ENCODE measurements around the gene SSNA1.

SSNA1 gene

DNA sequence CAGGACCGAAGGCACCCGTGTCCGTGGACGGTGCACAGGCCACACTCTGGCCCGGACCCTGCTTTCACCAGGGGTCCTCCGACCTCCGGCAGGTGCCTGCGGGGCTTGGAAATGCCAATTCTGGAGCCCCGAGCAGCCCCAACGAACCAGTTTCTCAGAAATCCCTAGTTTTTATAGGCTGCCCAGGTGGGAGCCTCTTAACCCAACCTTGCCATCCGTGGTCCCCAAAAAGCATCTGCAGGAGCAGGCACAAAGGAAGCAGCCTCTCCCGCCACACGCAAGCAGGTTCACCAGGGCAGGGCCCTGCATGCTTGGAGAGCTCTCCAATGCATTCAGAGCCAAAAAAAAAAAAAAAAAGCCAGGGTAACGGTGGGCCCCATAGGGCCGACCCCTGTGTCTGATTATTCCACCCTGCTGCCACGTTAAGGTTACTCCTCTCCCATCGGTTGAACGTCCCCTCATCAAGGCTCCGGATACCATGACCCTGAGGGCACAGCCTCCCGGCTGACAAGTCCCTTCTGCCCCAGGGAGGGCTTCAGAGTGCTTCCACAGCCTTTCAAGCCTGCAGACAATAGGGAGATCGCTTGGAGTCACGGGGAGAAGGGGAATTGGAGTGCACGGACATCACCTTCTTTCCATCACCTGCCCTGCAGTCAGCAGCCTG, 12.9 kb downstream of the SSNA1 start:
- no peak for DNase-seq

DNA sequence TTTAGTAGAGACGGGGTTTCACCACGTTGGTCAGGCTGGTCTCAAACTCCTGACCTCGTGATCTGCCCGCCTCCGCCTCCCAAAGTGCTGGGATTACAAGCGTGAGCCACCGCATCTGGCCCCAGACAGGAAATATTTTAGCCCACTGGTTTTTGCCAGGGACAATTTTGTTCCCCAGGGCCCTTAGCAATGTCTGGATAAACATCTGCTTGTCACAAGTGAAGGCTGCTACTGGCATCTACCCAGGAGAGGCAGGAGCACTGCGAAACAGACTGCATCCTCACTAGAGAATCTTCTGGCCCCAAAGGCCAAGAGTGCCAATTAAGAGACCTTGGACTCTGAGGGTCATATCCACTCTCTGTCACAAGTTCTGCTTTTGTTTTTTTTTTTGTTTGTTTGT, 14.5 kb downstream of the SSNA1 start:
- DNase-seq: no peak

DNA sequence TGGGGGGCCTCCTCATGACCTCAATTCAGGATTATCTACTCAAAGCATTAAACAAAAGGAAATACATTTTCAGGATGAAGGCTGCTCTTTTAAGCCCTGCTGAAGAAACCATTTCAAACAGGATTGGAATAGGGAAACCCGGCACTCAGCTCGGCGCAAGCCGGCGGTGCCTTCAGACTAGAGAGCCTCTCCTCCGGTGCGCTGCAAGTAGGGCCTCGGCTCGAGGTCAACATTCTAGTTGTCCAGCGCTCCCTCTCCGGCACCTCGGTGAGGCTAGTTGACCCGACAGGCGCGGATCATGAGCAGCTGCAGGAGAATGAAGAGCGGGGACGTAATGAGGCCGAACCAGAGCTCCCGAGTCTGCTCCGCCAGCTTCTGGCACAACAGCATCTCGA, 16.3 kb downstream of the SSNA1 start:
- no peak for DNase-seq

DNA sequence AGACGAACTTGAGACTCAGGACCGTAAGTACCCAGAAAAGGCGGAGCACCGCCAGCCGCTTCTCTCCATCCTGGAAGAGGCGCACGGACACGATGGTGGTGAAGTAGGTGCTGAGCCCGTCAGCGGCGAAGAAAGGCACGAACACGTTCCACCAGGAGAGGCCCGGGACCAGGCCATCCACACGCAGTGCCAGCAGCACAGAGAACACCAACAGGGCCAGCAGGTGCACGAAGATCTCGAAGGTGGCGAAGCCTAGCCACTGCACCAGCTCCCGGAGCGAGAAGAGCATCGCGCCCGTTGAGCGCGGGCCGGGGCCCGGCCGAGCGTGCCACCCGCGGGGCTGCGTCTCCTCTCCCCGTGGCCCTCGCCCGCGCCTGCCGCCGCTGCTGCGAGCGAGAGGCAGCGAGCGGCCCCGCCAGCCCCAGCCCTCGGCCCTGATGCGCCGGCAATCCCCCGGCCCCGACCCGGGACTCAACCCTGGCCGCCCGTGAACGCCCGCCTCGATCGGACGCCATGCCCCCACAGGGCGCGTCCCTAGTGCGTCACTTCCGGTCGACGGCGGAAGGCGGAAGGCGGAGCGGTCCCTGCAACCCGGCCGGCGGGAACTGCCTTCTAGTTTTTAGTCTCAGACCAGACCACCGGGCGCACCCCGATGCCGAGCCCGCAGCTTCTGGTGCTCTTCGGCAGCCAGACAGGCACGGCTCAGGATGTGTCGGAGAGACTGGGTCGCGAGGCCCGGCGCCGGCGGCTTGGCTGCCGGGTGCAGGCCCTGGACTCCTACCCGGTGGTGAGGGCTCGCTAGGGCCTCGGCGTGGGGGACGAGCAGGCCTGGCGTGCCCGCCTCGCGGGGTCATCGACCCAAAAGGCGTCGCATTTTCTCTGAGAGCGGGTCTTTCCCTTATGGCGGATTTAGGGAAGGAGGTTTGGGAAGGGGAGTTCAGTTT, 16.9 kb downstream of the SSNA1 start, which contains the start of the genes NDOR1 and TMEM203:
NDOR1 (plus strand) TSS at position 575 of the 944 bp plus-strand sequence; CDS start at position 653, 78 bp downstream.
TMEM203 (minus strand) TSS at position 523 of the 944 bp plus-strand sequence; CDS start at position 289, 234 bp downstream.
- peak; percentile 34 for DNase-seq

DNA sequence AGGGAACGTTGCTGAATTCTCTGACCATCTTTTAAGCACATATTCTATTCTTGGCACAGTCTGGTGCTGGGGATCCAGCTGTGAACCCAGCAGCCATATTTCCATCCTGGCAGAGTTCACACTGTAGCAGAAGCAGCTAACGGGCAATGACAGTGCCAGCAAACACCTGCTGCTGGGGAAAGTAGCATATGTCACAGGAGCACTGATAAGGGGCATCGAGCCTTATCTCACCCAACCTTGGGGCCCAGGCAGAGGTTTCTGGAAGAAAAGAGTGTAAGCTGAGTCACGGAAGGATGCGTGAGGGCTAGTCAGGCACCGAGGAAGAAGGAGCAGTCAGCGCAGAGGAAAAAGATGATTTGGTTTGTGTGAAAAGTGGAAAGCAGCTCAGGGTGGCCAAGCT, 18.1 kb downstream of the SSNA1 start:
- DNase-seq: no peak

DNA sequence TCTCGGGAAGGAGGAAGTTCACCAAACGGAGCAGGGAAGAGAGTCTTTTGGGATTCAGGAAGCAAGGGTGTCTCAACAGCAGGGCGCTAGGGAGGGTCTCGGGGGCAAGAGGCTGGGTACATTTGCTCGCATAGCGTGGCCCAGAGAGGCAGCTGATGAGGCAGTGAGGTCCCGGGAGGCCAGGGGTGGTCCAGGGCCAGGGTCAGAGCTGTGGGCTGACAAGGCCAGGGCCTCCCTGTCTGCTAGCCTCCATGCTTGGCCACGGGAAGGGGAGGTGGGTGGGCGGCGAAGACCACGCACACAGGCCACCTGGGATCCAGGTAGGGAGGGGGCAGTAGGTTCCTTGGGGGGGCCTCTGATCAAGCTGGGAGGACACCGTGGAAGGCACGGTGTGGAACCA, 23.1 kb downstream of the SSNA1 start:
- no peak for DNase-seq

DNA sequence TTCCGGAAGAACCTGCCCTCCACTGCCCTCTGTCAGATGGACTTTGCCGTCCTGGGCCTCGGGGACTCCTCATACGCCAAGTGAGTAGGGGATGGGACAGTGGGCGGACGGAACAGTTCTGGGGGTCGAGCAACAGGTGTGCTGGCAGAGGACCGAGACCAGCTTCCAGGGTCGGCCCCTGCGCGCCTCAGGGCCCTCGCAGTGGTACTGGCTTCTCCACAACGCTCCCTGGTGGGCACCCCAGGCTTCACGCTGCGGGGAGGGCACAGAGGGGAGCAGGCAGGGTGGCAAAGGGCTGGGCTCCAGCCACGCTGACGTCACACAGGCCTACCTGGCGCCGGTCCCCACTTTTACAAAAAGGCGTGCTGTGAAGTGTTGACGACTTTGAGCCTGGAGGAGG, 24.0 kb downstream of the SSNA1 start:
- no peak for DNase-seq

DNA sequence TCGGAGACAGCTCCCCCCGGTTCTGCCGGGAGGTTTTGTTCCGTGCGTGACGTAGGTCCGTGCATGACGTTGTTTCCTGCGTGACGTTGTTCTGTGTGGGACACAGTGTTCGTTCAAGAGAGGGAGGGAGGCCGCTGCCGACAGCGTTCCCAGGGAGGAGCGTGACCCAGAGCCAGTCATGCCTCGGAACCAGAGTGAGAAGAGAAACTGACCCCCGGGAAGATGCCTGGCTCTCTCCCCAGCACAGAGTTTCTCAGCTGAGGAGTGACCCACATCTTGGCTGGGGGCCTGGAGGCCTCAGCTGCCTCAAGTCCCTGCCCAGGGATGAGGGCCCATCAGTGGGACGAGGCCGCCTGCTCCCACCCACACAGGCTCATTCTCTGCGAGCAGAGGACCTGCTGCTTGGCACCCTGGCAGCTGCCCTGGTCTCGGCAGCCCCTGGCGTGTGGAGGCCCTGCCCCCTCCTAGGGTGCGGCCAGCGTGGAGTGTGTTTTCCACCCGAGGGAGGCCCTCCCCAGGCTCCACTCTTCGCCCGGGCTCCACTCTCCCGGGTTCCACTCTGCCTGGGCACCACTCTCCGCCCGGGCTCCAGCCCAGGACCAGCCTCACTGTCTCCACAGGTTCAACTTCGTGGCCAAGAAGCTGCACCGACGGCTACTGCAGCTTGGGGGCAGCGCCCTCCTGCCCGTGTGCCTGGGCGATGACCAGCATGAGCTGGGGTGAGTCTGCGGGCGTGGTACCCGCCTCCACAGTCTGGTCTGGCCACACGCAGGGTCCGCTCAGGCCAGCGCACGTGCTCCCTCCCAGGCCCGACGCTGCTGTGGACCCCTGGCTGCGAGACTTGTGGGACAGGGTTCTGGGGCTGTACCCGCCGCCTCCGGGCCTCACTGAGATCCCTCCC, 24.9 kb downstream of the SSNA1 start:
- DNase-seq: no peak

DNA sequence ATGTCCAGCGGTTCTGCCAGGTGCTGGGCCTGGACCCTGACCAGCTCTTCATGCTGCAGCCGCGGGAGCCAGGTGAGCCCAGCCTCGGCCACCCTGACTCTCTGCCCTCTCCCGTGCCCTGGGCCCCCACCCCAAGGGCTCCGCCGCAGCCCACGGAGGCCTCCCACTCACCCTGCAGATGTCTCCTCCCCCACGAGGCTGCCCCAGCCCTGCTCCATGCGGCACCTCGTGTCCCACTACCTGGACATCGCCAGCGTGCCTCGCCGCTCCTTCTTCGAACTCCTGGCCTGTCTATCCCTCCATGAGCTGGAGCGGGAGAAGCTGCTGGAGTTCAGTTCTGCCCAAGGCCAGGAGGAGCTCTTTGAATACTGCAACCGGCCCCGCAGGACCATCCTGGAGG, 26.1 kb downstream of the SSNA1 start:
- no peak for DNase-seq

DNA sequence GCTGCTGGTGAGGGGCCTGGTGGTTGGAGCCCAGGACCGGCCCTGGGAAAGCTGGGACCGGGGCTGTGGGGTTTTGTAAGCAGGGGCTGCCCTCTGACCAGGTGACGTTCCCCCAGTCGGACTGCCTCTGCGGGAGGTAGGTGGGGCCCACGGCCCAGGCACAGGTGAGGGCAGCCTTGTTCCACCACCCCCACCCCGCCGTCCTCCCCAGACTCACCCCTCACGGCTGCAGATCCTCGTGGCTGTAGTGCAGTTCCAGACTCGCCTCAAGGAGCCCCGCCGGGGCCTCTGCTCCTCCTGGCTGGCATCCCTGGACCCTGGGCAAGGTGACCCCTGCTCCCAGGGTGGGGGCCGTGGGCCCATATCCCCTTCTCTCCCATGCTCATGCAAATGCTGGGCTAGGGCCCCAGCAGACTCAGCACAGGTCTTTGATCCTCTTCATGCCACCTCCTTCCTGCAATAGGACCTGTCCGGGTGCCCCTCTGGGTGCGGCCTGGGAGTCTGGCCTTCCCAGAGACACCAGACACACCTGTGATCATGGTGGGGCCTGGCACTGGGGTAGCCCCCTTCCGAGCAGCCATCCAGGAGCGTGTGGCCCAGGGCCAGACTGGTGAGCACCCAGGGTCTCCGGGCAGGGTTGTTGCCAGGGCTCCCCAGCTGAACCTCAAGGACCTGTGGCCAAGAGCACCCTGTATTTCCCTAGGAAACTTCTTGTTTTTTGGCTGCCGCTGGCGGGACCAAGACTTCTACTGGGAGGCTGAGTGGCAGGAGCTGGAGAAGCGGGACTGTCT, 26.9 kb downstream of the SSNA1 start:
- no peak for DNase-seq

DNA sequence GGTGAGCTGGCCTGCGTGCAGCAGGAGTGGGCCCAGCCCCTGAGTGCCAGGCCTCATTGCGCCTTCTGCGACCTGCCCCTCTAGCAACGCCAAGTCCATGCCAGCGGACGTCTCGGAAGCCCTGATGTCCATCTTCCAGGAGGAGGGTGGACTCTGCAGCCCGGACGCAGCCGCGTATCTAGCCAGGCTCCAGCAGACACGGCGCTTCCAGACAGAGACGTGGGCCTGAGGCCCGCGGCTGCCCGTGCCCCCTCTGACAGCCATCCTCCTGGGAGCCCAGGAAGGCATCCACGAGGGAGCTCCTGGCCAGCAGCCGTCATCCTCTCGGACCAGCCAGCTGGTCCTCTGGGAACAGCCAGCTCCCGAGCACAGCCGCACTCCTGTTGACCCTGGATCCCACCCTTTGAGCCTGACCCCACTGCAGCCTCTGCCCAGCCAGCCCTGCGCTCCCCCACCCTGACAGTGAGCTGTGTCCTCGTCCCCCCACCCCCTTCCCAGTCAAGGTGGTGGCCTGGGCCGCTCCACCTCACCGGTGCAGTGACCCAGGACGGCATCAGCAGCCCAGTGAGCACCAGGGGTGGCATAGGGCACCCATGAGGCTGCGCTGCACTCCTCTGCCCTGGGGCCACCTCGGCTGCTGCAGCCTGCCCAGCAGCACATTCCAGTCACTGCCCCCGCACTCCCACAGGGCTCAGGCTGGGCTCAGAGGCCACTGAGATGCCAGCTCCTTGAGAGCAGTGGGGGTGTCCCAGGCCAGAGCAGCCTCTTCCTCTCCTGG, 27.9 kb downstream of the SSNA1 start:
- DNase-seq: no peak

DNA sequence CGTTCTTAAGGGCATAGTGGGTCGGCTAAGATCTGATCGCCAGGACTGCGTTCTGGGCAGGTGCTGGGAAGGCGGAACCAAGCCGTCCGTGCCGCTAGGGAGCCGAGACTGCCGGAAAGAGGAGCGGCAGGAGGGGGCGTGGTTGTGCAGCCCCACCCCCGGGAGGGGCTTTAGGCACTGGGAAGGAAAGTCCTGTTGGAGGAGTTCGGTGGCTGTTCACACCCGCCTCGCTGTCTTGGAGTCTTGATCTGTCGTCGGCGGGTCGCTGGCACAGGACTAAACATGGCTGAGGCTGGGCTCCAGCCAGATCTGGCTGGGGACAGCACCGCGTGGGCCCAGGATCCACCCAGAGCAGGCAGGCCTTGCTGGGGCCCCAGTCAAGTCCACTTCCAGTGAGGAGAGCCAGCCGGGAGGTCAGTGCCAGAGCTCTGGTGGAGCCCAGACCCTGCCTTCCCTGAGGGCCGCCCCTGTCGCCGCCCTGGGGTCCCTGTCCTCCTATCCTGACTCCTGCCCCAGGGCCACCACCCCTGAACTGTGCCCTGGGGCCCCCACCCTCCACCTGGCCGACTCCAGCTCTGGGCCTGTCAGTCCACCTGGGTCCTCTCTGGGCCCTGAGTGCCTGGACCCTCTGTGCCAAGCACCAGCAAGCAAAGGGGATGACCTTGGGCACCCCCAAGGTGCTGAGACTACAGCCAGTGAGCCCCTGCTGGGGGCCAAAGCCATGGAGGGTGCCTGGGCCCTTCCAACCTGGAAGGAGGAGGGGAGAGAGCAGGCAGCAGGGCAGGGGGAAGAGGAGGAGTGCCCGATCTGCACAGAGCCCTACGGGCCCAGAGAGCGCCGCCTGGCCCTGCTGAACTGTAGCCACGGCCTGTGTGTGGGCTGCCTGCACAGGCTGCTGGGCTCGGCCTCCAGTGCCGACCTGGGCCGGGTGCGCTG, 29.1 kb downstream of the SSNA1 start:
- peak; percentile 60 for DNase-seq

DNA sequence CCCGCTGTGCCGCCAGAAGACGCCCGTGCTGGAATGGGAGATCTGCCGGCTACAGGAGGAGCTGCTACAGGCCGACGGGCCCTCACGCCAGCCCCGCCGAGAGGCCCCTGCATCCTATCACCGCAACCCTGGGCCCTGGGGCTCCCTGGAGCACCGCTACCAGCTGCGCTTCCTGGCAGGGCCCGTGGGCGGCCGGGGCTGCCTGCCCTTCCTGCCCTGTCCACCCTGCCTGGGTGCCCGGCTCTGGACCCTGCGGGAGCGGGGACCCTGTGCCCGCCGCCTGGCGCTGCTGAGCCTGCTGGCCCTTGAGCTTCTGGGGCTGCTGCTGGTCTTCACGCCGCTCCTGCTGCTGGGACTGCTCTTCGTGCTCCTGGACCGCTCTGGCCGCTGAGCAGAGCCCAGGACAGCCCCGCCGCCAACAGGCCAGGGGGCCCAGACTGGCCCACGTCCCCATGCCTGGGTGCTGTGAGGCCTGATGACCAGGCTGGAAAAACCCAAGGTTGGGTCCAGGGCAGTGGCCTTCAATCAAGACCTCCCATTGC, 29.8 kb downstream of the SSNA1 start:
- no peak for DNase-seq

DNA sequence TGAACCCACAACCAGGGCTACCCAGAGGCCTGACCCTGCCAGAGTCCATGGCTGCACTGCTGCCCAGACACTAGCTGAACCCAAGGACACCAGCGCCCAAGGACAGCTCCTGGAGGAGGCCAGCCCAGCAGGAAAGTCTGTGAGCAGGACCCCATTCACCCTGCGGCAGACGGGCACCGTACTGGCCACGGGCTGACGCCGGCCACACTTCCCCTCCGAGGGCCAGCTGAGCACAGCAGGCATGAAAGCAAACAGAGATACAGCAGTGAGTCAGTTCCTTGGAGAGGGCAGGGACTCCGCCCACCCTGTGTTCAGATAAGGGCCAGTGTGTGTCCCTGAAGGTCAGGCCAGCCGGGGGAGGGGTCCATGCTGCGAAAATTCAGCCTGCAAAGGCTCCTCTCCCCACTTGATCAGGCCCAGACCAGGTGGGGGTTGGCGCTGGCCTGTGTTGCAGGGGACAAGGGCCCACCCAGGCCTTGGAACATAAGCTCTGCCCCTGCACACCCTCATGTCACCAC, 30.3 kb downstream of the SSNA1 start:
- DNase-seq: no peak

DNA sequence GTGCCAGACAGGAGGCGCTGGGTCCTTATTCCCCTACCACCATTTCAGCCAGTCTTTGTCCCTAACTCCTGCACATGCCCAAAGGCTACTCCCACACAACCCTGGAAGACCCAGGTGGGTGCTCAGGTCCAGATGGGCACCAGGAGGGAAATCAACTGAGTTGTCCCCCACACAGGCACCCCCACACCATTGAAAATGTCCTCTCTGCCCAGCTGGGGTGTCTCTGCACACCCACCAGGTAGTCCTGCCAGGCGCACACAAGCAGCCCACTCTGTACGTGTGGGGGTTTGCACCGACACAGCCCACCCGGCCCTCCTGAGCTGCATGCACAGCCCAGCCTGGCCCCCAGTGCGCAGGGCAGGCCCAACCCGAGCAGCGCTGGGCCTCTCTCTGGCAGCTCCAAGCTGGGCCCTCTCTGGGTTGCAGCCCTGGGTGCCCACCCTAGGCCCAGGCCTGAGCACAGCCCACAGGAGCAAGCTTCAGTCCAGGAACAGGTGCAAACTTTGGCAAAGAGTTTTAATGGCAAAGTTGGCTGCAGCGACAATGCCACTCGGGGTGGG, 31.4 kb downstream of the SSNA1 start:
- no peak for DNase-seq

DNA sequence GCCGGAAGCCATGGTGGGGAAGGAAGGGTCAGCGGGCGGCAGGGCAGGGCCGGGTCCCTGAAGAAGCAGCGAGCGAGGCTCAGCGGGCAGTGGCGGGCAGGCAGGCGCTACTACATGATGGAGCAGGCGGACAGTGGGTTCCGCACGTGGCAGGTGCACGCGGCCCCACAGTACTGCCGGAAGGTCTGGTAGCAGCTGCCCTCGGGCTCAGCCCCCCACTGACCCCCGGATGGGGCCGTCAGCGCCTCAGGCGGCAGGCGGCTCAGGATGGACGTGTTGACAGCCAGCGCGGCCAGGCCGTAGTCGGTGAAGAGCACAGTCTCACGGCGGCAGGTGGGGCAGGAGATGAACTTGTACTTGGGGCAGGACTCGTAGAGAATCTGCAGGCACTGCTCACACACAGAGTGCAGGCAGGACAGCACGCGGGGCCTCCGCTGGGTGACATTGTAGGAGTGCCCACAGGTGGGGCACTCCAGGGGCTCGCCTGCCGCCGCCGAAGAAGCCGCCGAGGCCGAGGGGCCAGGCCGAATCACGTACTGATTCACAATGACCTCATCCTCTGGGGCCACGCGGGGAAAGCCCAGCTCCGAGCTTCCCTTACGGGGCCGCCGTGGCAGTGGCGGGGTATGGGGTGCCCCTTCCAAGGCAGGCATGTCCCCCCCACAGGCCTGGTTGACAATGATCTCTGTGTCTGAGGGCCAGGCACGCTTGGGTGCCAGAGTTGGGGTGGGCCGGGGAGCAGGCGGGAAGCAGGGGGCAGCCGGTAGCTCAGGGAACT, 32.0 kb downstream of the SSNA1 start:
- DNase-seq: no peak

DNA sequence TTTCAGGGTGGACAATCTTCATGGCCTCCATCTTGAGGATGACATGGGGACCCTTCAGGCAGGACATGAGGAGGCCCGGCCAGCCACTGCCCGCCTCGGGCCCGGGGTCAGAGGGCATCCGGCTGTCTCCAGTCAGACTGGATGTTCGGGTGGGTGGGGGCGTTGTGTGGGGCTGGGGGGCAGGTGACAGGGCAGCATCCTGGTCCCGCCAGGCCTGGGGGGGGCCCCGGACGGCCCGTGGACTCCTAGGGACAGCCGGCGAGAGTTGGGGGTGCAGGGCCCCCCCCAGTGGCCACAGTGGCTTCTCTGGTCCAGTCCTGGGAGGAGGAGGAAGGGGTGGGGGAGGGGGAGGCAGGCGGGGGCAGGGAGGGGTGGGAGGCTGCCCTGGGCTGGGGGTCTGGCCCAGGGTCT, 32.6 kb downstream of the SSNA1 start:
- no peak for DNase-seq

DNA sequence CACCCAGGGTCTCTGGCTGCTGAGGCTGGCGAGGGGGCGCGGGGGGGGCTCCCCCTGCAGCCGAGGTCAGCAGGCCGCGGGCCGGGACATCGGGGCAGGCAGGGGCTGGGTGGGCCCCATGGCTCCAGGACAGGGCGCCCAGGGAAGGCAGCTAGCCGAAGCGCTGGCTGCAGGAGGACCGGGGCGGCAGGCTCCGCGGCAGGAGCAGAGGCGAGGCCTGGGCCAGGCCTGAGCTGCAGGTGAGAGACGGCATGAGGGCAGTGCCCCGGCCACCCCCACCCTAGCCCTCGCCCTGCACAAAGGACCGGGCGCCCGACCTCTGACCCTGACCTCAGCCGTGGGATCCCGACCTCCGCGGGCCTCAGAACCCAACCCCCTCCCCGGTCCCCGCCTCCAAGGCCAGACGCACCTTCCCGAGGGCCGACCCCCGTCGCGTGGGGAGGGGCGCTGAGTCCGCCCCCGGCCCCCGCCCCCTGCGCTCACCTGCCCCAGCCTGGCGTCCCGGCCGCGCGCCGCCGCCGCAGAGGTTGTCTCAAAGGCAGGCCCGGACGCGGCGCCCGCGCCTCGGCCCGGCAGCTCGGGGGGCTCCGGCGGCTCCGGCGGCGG, 33.1 kb downstream of the SSNA1 start:
- DNase-seq: no peak
